Parathyroid adenoma (tissue), 2 donors: ENCODE measurements around the gene TYK2.

Experiments used
- H2AFZ ChIP-seq: fragments of 300-600 bp; sonication (generic); one replicate; pipeline ENCODE4 v1.7.0; 2017; ENCODE audit warnings: antibody characterized with exemption, mild to moderate bottlenecking
- H3K27ac ChIP-seq: fragments of 300-600 bp; sonication (generic); one replicate; pipeline ENCODE4 v1.7.0; 2017
- H3K27me3 ChIP-seq: fragments of 300-600 bp; sonication (generic); one replicate; pipeline ENCODE4 v1.7.0; 2017; ENCODE audit warnings: low read length; ENCODE audit not compliant: control insufficient read depth, insufficient read depth
- H3K36me3 ChIP-seq: fragments of 300-600 bp; sonication (generic); one replicate; pipeline ENCODE4 v1.7.0; 2017; ENCODE audit warnings: low read length; ENCODE audit not compliant: control insufficient read depth, insufficient read depth
- H3K4me1 ChIP-seq: fragments of 300-600 bp; sonication (generic); one replicate; pipeline ENCODE4 v1.7.0; 2017; ENCODE audit warnings: control low read depth
- H3K4me2 ChIP-seq: fragments of 300-600 bp; sonication (generic); one replicate; pipeline ENCODE4 v1.7.0; 2017; ENCODE audit warnings: low read length
- H3K4me3 ChIP-seq: fragments of 300-600 bp; sonication (generic); one replicate; pipeline ENCODE4 v1.7.0; 2017; ENCODE audit warnings: low read depth, low read length
- H3K79me2 ChIP-seq: fragments of 300-600 bp; sonication (generic); one replicate; pipeline ENCODE4 v1.7.0; 2017; ENCODE audit warnings: control low read depth
- H3K9ac ChIP-seq: fragments of 300-600 bp; sonication (generic); one replicate; pipeline ENCODE4 v1.7.0; 2017; ENCODE audit warnings: mild to moderate bottlenecking
- H3K9me3 ChIP-seq: fragments of 300-600 bp; sonication (generic); one replicate; pipeline ENCODE4 v1.7.0; 2017; ENCODE audit warnings: low read length; ENCODE audit not compliant: control insufficient read depth
- TF ChIP-seq, protein P1 (sequence below): fragments of 300-600 bp; sonication (generic); IDR thresholded peaks from one replicate; pipeline ENCODE4 v1.7.0; 2017; ENCODE audit warnings: antibody characterized with exemption, mild to moderate bottlenecking
- donor health status: primary hyperparathyroidism.

TYK2 gene

DNA sequence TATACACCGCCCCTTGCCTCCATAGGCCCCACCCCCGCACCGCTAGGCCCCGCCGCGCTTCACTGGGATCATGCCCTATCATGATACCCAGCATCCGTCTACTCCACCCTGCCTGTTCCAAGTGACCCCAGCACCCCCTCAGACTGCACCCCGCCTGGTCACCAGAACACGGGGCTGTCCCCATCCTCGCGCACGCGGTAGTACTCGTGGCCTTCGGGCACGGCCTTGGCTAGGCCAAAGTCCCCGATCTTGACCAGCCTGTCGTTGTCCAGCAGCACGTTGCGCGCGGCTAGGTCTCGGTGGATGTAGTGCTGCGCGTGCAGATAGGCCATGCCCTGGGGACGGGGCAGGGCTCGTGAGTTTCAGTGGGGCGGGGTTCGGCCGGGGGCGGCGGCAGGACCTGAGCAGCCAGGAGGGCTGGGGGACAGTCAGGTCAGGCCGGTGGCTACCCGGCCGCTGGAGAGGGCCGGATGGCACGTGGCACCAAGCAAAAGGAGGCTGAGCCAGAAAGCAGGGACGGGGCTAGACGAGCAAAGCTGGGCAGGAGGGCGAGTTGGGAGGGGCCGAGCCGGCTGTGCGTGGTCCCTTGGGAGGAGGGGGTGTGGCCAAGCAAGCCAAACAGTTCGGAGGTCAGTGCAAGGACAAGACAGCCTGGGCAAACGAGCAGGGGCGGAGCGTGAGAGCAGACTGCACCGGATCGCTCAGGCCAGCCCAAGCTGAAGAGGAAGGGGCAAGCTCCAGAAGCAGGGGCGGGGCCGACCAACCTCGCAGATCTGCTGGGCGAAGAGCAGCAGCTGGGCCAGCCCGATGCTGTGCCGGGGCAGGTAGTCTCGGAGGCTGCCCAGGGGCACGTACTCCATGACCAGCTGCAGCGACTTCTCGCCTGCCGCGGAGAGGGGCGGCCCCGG, 27.4 kb downstream of the TYK2 start:
- H3K36me3 ChIP-seq, result no peaks in the 10 kb centered on the region
- H3K27me3 ChIP-seq, result no peaks in the 10 kb centered on the region
- no peak overlapping the region for H2AFZ ChIP-seq
- no peak overlapping the region for H3K27ac ChIP-seq
- TF ChIP-seq, protein P1, sequence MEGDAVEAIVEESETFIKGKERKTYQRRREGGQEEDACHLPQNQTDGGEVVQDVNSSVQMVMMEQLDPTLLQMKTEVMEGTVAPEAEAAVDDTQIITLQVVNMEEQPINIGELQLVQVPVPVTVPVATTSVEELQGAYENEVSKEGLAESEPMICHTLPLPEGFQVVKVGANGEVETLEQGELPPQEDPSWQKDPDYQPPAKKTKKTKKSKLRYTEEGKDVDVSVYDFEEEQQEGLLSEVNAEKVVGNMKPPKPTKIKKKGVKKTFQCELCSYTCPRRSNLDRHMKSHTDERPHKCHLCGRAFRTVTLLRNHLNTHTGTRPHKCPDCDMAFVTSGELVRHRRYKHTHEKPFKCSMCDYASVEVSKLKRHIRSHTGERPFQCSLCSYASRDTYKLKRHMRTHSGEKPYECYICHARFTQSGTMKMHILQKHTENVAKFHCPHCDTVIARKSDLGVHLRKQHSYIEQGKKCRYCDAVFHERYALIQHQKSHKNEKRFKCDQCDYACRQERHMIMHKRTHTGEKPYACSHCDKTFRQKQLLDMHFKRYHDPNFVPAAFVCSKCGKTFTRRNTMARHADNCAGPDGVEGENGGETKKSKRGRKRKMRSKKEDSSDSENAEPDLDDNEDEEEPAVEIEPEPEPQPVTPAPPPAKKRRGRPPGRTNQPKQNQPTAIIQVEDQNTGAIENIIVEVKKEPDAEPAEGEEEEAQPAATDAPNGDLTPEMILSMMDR, result no peak
- no peaks in the 10 kb centered on the region for H3K9me3 ChIP-seq
- no peaks in the 10 kb centered on the region for H3K79me2 ChIP-seq
- no peaks in the 10 kb centered on the region for H3K4me1 ChIP-seq
- H3K4me3 ChIP-seq, result no peak overlapping the region
- H3K4me2 ChIP-seq, result no peak overlapping the region
- no peak overlapping the region for H3K9ac ChIP-seq

DNA sequence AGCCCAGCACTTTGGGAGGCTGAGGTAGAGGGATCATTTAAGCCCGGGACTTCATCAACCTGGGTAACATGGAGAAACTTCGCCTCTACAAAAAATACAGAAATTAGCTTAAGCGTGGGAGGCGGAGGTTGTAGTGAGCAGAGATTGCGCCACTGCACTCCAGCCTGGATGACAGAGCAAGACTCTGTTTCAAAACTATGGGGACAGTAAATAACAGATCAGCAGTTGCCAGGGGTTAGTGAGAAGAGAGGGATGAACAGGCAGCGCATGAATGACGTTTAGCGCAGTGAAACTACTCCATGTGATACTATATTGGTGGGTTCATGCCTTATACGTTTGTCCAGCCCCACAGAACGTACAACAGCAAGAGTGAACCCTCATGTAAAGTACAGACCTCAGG, 33.9 kb downstream of the TYK2 start:
- Histone ChIP-seq H3K9me3 (no peaks in the 10 kb centered on the region), H3K4me1 (no peaks in the 10 kb centered on the region), H3K4me3 (no peak overlapping the region), H2AFZ (no peak overlapping the region), H3K27me3 (no peaks in the 10 kb centered on the region), H3K79me2 (no peaks in the 10 kb centered on the region), H3K4me2 (no peak overlapping the region), H3K9ac (no peak overlapping the region), H3K27ac (no peak overlapping the region), H3K36me3 (no peaks in the 10 kb centered on the region)
- TF ChIP-seq, protein P1, result no peak

DNA sequence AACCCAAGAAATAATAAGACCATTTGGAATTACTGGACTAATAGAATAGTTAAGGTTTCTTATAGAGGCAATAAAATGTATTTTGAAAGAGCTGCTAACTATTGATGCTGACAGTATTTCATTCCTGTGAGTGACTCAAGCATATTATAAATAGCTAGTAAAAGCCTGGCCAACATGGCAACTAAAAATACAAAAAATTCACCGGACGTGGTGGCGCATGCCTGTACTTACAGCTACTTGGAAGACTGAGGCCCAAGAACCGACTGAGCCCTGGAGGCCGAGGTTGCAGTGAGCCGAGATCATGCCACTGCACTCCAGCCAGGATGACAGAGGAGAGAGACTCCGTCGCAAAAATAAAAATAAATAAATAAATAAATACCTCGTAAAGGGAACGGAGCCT, 35.6 kb downstream of the TYK2 start:
- Histone ChIP-seq H3K4me1 (no peaks in the 10 kb centered on the region), H3K4me2 (no peak overlapping the region), H3K27me3 (no peaks in the 10 kb centered on the region), H2AFZ (no peak overlapping the region), H3K36me3 (no peaks in the 10 kb centered on the region), H3K9me3 (no peaks in the 10 kb centered on the region), H3K27ac (no peak overlapping the region), H3K4me3 (no peak overlapping the region), H3K9ac (no peak overlapping the region), H3K79me2 (no peaks in the 10 kb centered on the region)
- TF ChIP-seq, protein P1, result no peak

DNA sequence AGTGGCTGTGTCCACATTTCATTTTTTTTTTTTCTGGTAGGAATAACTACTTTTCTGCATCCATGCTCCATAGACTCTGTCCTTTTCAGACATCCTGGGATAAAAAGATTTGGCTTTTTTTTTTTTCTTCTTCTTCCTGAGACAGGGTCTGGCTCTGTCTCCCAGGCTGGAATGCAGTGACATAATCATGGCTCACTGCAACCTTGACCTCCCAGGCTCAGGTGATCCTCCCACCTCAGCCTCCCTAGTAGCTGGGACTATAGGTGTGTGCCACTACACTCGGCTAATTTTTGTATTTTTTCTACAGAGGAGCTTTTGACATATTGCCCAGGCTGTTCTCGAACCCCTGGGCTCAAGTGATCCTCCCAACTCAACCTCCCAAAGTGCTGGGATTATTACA, 36.9 kb downstream of the TYK2 start:
- no peak overlapping the region for H2AFZ ChIP-seq
- H3K4me2 ChIP-seq, result no peak overlapping the region
- no peaks in the 10 kb centered on the region for H3K36me3 ChIP-seq
- no peaks in the 10 kb centered on the region for H3K9me3 ChIP-seq
- TF ChIP-seq, protein P1, result no peak
- H3K4me3 ChIP-seq, result no peak overlapping the region
- H3K27me3 ChIP-seq, result no peaks in the 10 kb centered on the region
- H3K79me2 ChIP-seq, result no peaks in the 10 kb centered on the region
- no peak overlapping the region for H3K27ac ChIP-seq
- H3K4me1 ChIP-seq, result no peaks in the 10 kb centered on the region
- H3K9ac ChIP-seq, result no peak overlapping the region

DNA sequence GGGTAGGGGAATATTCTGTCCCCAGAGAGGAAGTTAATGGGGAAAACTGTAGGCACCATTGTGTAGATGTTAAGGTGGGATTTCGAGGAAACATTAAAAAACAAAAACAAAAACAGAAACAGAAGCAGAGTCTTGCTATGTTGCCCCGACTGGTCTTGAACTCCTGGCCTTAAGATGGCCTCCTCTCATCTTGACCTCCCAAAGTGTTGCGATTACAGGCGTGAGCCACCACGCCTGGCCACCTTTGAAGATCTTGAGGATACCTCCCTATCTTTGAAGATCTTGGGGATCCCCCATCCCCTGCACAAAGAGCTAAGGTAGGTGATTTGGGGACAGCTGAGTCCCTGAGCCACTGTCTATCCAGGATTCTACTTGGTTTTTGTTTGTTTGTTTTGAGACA, 40.4 kb downstream of the TYK2 start:
- Histone ChIP-seq H3K4me2 (no peak overlapping the region), H3K79me2 (no peaks in the 10 kb centered on the region), H2AFZ (no peak overlapping the region), H3K36me3 (no peaks in the 10 kb centered on the region), H3K9ac (no peak overlapping the region), H3K9me3 (no peaks in the 10 kb centered on the region), H3K27ac (no peak overlapping the region), H3K4me1 (no peaks in the 10 kb centered on the region), H3K4me3 (no peak overlapping the region), H3K27me3 (no peaks in the 10 kb centered on the region)
- TF ChIP-seq, protein P1, result no peak
